Esophagus muscularis mucosa (tissue), 4 donors: ENCODE data around the gene STT3B. TPM values are rescaled to one million over a fixed set of nuclear protein-coding genes. Genes with fewer than 3 reads are reported as not detected.

Experiments
- DNase-seq: peaks from one replicate; pipeline ENCODE4 v3.0.0-alpha.2; 2017; ENCODE audit errors: extremely low spot score
- H3K27ac ChIP-seq, 4 donors: fragments of 200-600 bp; sonication (generic); replicated peaks in 1 of 4; 1 replicate in 3 of 4; 2 replicates in 1 of 4; pipeline ENCODE4 v1.5.1; 2016 to 2019; ENCODE audit warnings: mild to moderate bottlenecking in 1 of 4
- H3K27me3 ChIP-seq, 4 donors: fragments of 200-600 bp; sonication (generic); one replicate each; pipeline versions ENCODE4 v1.5.1 to v1.6.0; 2016 to 2019
- H3K36me3 ChIP-seq, 4 donors: fragments of 200-600 bp; sonication (generic); one replicate each; pipeline ENCODE4 v1.5.1; 2016 to 2019
- H3K4me1 ChIP-seq, 4 donors: fragments of 200-600 bp; sonication (generic); one replicate each; pipeline ENCODE4 v1.5.1; 2016 to 2019
- H3K4me3 ChIP-seq, 4 donors: fragments of 200-600 bp; sonication (generic); 1 replicate in 2 of 4; 2 replicates in 2 of 4; pipeline ENCODE4 v1.5.1; 2016 to 2019; ENCODE audit warnings: mild to moderate bottlenecking in 4 of 4, moderate library complexity in 1 of 4
- H3K9me3 ChIP-seq, 4 donors: fragments of 200-600 bp; sonication (generic); 1 replicate in 3 of 4; 2 replicates in 1 of 4; pipeline ENCODE4 v1.5.1; 2016 to 2019
- EP300 ChIP-seq: sonication (generic); formaldehyde crosslinking; IDR thresholded peaks from one replicate; pipeline ENCODE4 v1.6.1; 2017; ENCODE audit warnings: antibody characterized with exemption
- POLR2A ChIP-seq: fragments of 450-650 bp; IDR thresholded peaks from one replicate; pipeline ENCODE4 v1.6.1; 2017; ENCODE audit warnings: antibody characterized with exemption, moderate library complexity, mild to moderate bottlenecking, low read depth
- POLR2AphosphoS5 ChIP-seq, 2 donors: sonication (generic); formaldehyde crosslinking; IDR thresholded peaks; one replicate each; pipeline ENCODE4 v1.6.1; 2017; ENCODE audit warnings: antibody characterized with exemption in 2 of 2
- WGBS: methylation state at CpG from one replicate; pipeline ENCODE4 v1.1.5; 2018; 5-methylcytosine and 5-hydroxymethylcytosine counted together
- intact Hi-C: fragments of 100-400 bp; cut with DNase I; formaldehyde crosslinking; loops from one replicate; pipeline ENCODE4 v1.15.1; 2023
- total RNA-seq, 4 donors: library from RNA; depleted of rRNA; stranded (reverse); fragments of >200 nt; gene quantifications; one replicate each; pipeline versions ENCODE4 v1.1.0 to v1.2.1, GENCODE V29; 2016
- TF ChIP-seq, protein P1 (sequence below), 3 experiments: fragments of 200-600 bp in 2 of 3; fragments of 450-650 bp in 1 of 3; sonication (generic) in 2 of 3; IDR thresholded peaks; one replicate each; pipeline ENCODE4 v1.5.1; 2017 to 2019; ENCODE audit warnings: antibody characterized with exemption in 3 of 3, mild to moderate bottlenecking in 2 of 3, moderate library complexity in 1 of 3

Gene STT3B
- total RNA-seq, 4 donors from 2014 or later = 58.8 to 74.3 (median 69.3) TPM

GRCh38 chr3:31495971-31496665 lies 36.6 kb upstream of the STT3B start:
- intact Hi-C loops = no loop called here
- no peaks in the 10 kb centered on the region for H3K36me3 ChIP-seq
- WGBS = 78% methylated on average over 9 of the region's 9 CpGs
- no peak overlapping the region for H3K27ac ChIP-seq
- no peak overlapping the region for H3K4me3 ChIP-seq
- H3K27me3 ChIP-seq = no peaks in the 10 kb centered on the region
- no peaks in the 10 kb centered on the region for H3K4me1 ChIP-seq
- TF ChIP-seq, protein P1, sequence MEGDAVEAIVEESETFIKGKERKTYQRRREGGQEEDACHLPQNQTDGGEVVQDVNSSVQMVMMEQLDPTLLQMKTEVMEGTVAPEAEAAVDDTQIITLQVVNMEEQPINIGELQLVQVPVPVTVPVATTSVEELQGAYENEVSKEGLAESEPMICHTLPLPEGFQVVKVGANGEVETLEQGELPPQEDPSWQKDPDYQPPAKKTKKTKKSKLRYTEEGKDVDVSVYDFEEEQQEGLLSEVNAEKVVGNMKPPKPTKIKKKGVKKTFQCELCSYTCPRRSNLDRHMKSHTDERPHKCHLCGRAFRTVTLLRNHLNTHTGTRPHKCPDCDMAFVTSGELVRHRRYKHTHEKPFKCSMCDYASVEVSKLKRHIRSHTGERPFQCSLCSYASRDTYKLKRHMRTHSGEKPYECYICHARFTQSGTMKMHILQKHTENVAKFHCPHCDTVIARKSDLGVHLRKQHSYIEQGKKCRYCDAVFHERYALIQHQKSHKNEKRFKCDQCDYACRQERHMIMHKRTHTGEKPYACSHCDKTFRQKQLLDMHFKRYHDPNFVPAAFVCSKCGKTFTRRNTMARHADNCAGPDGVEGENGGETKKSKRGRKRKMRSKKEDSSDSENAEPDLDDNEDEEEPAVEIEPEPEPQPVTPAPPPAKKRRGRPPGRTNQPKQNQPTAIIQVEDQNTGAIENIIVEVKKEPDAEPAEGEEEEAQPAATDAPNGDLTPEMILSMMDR (IDR thresholded peaks at IDR 0.05) = no peak
- DNase-seq = no peak
- H3K9me3 ChIP-seq = peaks cover 0 to 3% (median 0%) of the 10 kb centered on the region in 4 donors

DNA sequence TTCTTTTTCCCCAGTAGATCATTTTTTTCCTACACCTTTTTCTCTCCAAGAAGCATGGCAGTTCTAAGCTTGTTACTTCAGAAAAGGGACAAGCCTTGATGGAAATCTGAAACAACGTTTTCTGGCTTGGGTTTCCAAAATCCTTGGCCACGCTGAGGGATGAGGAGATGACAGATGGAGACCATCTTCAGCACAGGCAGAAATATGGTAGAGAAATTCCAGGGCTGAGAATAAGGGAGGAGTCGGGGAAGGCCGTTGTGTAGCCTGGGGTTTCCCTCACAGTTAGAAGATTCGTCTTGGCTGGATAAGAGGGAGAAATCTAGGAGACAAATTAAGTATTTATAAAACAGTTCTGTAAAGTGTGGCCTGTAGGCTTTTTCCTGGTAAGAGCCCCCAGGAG lies 33.9 kb upstream of the STT3B start:
- H3K36me3 ChIP-seq = no peaks in the 10 kb centered on the region
- 59% methylated on average over 5 of the region's 5 CpGs for WGBS
- H3K4me1 ChIP-seq = no peaks in the 10 kb centered on the region
- no peak overlapping the region for H3K4me3 ChIP-seq
- TF ChIP-seq POLR2A (no peak), EP300 (no peak)
- no peak overlapping the region for H3K27ac ChIP-seq
- DNase-seq = no peak
- no peaks in the 10 kb centered on the region for H3K27me3 ChIP-seq
- H3K9me3 ChIP-seq = no peaks in the 10 kb centered on the region
- intact Hi-C loops = no loop called here

GRCh38 chr3:31499281-31499680 lies 33.4 kb upstream of the STT3B start:
- H3K4me1 ChIP-seq = no peaks in the 10 kb centered on the region
- H3K9me3 ChIP-seq = no peaks in the 10 kb centered on the region
- intact Hi-C loops = no loop called here
- H3K4me3 ChIP-seq = no peak overlapping the region
- H3K27me3 ChIP-seq = no peaks in the 10 kb centered on the region
- no peaks in the 10 kb centered on the region for H3K36me3 ChIP-seq
- DNase-seq = no peak
- H3K27ac ChIP-seq = no peak overlapping the region
- no peak for TF ChIP-seq EP300
- 88% methylated on average over 3 of the region's 3 CpGs for WGBS

GRCh38 chr3:31502803-31503221 lies 29.9 kb upstream of the STT3B start:
- Histone ChIP-seq H3K9me3 (no peaks in the 10 kb centered on the region), H3K4me3 (no peak overlapping the region), H3K27me3 (no peaks in the 10 kb centered on the region), H3K27ac (no peak overlapping the region), H3K36me3 (no peaks in the 10 kb centered on the region), H3K4me1 (no peaks in the 10 kb centered on the region)
- intact Hi-C loops = no loop called here
- 82% methylated on average over 3 of the region's 3 CpGs for WGBS
- TF ChIP-seq POLR2A (no peak), POLR2AphosphoS5 (IDR thresholded peaks at IDR 0.05) (no peak), EP300 (no peak)
- TF ChIP-seq, protein P1 (IDR thresholded peaks at IDR 0.05) = no peak
- no peak for DNase-seq

- Histone ChIP-seq H3K36me3 (no peaks in the 10 kb centered on the region), H3K27ac (no peak overlapping the region), H3K4me3 (no peak overlapping the region), H3K9me3 (no peaks in the 10 kb centered on the region), H3K4me1 (no peaks in the 10 kb centered on the region), H3K27me3 (no peaks in the 10 kb centered on the region)
- intact Hi-C loops = no loop called here
- WGBS = 66% methylated on average over 4 of the region's 4 CpGs
- DNase-seq = no peak
- no peak for TF ChIP-seq EP300
- TF ChIP-seq POLR2A = no peak
- no peak for TF ChIP-seq POLR2AphosphoS5 (IDR thresholded peaks at IDR 0.05)
- TF ChIP-seq, protein P1 (IDR thresholded peaks at IDR 0.05) = no peak
Observed at GRCh38 chr3:31503456-31503855, 29.3 kb upstream of the STT3B start.

- H3K27ac ChIP-seq = no peak overlapping the region
- DNase-seq = no peak
- H3K9me3 ChIP-seq = no peaks in the 10 kb centered on the region
- intact Hi-C loops = no loop called here
- no peak overlapping the region for H3K4me3 ChIP-seq
- TF ChIP-seq EP300 (no peak), POLR2A (no peak), POLR2AphosphoS5 (IDR thresholded peaks at IDR 0.05) (no peak)
- TF ChIP-seq, protein P1 (IDR thresholded peaks at IDR 0.05) = no peak
- no peaks in the 10 kb centered on the region for H3K27me3 ChIP-seq
- H3K4me1 ChIP-seq = no peaks in the 10 kb centered on the region
- H3K36me3 ChIP-seq = no peaks in the 10 kb centered on the region
- WGBS = 86% methylated on average over 3 of the region's 3 CpGs
Observed at GRCh38 chr3:31504230-31504629, 28.5 kb upstream of the STT3B start.
